DMS 273 (cell line): Measurements from ENCODE around the gene PROX1.

Source experiments
- DNase-seq: peaks from one replicate; lab custom pipeline; 2025; ENCODE audit not compliant: unreplicated experiment; lab: John Stamatoyannopoulos, UW

Gene PROX1

GRCh38 chr1:214018386-214019268 lies 30.9 kb downstream of the PROX1 start:
- no peak for DNase-seq

DNA sequence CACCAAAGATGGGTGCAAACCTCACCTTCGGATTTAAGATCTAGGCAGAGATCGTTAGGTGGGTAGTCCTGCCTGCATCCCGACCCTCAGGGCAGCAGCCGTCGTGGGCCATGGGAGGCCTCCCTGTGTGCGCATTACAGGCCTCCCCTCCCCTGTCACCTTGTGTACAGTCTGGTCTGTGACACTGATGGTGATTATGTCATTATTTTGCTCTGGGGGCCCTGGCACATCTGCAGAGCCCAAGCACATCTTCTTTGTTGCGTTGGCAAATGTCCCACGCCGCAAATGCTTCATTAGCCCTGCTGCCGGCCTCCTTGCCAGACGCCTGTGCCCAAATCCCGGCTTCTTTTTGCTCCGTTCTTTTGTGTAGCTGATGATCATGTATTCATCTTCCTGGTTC lies 31.7 kb downstream of the PROX1 start:
- no peak for DNase-seq

GRCh38 chr1:214021321-214021720 lies 33.5 kb downstream of the PROX1 start:
- no peak for DNase-seq

DNA sequence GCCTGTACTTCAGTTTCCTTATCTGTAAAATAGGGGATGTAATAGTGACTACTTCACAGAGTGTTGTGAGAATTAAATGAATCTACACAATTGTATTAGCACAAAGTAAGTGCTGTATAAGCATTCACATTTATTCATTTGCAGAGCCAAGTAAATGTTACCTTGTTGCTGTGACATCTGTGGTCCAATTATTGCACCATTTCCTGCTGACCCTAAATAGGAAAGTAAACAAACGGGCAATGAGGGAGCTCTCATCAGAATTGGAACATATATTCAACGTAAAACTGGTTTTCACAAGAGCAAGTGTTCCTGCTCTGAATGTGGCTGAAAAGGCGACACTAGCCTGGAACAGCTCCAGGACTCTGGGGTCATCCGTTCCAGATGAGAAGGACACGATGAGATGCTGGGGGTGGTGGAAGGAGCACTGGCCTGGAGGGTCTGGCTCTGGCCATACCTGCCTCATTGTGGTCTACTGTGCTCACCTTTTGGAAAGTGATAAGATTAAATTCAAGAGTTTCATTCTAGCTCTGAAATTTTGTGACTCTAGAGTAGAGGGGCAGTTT lies 34.5 kb downstream of the PROX1 start:
- DNase-seq, result no peak

DNA sequence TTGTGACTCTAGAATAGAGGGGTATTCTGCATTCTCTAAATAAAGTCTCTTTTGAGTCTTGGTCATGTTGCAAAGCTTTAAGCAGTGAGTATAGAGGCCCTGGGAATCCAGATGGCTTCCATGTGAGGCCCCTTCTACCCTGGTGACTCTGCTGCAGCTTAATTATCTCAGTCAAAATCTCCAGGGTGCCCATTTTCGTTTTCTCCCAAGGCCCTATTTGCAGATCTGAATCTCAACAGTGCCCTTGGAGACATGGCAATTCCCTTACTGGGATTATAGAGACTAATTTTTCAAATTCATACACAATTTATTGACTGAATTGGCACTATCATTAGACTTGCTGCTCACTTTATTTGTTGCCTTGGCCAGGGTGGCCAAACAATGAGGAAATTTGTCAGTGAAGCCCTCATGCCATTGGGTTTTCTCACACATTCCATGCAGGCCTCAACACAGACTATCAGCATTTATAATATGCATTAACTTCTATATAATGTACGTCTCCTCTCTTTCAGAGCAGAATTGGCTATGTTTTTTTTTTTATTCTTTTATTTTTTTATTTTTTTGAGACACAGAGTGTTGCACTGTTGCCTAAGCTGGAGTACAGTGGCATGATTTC lies 35.1 kb downstream of the PROX1 start:
- DNase-seq, result no peak

GRCh38 chr1:214026985-214027384 lies 39.2 kb downstream of the PROX1 start:
- DNase-seq, result no peak

DNA sequence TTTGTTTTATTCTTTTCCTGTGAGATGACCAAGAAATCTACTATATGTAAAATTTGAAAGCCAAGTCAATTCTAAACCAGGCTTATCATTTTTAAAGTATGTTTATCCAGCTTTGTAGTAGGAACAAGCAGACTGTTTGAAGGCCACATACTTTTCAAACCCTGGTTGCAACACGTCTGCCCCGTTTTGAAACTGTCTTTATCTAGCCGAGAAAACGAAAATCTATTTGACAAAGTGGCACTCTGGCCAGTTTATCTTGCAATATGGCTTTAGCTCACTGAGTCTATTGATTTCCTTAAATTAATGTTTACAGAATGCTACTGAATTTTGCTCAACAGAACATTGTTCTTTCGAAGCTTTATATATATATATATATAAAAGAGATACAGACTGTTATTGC lies 39.7 kb downstream of the PROX1 start:
- no peak for DNase-seq

DNA sequence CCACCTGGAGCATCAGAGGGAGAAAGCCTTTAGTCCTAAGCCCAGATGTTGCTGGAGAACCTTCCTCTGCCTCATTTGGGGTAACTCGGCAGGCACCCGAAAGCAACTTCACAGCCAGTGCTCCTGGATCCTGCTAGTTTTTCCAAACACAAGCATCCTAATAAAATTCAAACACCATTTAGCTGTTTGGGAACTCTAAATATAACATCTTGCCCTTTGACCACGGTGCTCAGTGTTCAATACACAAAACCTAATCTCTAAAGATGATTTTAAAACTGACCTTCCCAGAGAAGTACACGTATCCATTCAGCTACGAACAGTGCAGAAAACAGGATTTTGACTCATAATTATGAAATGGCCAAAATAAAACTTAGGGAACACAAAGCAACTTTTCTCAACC lies 40.3 kb downstream of the PROX1 start:
- no peak for DNase-seq

DNA sequence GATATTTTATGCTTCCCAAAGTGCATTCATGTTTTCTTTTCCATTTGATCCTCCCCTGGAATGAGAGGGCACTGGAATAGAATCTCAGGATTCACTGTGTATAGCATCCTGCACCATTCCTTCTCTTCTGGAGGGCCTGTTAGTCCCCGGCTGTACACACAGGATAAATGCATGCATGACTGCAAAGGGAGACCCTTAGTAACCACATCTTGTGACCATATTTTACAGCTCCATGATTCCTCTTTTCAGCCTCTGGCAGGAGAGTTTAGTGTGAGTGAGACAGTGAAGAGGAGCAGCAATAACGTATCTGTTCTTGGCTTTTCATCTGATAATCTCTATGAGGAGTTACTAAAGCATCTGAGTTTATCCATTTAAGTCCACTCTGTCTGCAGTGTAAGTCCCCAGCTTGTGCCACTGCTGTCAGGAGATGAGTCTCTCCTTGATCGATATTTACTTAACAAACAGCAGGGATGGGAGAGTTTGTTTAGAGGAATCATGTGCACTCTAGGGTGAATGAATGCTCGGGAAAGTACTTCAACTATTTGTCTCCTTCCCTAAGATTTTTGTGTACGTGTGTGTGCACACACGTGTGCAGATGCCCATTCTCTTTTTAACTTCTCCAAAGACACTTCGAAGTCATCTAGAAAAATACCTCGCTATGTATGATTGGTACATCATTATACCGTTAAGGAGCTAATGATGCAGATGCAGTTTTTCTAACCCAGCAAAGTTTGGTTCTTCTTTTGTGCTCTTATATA lies 41.1 kb downstream of the PROX1 start:
- no peak for DNase-seq

- no peak for DNase-seq
Measured at GRCh38 chr1:214029796-214030195, 42.0 kb downstream of the PROX1 start.

DNA sequence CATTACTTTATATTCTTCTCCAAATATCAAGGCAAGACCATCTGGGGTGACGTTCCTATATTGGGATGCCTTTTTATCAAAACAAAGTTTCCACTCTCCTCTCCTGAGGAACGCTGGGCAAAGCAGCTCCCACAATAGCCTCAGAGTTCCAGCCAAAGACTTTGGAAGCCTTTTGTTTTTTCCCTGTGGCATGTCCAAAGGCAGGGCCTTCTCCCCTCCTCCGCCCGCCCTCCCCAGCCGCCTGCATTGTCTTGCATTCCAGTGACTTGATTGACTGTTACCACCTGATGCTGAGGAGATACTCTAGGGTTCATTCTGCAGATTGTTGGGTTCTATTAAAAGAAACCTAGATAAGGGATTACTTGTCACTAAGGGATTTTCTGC lies 43.5 kb downstream of the PROX1 start:
- DNase-seq, result no peak

DNA sequence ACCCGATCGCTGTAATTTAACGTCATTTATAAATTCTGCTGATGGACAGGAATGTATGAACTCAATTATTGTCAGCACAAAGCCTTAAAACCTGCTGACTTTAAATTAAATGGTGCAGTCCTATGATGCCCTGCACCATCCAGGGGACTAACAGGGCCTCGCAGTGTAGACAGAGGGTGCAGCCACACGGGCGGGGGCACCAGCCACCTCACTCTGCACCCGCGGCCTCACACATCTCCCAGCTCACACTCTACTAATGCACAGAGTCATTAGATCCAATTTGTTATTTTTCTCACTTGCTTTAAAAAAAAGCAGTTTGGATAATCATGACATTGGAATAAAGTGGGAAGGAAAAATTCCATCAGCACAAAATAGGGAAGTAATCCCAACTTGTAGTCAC lies 49.7 kb downstream of the PROX1 start:
- no peak for DNase-seq

DNA sequence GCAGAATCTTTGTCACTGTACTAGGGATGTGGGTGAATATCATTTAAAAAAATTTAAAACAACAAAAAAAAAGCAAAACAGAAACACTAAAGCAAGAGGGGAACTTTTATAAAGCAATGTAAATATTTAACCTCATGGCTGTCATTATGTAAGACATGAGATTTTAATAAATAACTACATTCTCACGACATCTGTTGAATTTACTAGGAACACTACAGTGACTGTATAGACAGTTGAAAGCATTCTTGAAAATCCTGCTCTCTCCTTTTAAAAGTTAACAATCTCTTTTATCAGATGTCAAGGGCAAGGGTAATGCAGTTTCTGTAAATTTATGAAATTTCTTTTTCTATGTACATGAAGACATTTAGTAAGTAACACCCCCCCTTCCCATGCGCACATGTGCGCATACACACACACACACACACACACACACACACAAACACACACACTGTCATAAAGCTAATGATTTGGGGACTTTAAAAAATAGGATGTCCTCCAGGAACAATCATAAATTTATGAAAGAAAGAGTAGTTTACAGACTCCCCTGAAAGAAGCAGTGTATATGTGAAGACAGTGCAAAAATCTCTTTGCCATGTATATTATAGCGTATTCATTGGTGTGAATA lies 51.7 kb downstream of the PROX1 start:
- no peak for DNase-seq

GRCh38 chr1:214043167-214043566 lies 55.4 kb downstream of the PROX1 start:
- DNase-seq, result no peak

DNA sequence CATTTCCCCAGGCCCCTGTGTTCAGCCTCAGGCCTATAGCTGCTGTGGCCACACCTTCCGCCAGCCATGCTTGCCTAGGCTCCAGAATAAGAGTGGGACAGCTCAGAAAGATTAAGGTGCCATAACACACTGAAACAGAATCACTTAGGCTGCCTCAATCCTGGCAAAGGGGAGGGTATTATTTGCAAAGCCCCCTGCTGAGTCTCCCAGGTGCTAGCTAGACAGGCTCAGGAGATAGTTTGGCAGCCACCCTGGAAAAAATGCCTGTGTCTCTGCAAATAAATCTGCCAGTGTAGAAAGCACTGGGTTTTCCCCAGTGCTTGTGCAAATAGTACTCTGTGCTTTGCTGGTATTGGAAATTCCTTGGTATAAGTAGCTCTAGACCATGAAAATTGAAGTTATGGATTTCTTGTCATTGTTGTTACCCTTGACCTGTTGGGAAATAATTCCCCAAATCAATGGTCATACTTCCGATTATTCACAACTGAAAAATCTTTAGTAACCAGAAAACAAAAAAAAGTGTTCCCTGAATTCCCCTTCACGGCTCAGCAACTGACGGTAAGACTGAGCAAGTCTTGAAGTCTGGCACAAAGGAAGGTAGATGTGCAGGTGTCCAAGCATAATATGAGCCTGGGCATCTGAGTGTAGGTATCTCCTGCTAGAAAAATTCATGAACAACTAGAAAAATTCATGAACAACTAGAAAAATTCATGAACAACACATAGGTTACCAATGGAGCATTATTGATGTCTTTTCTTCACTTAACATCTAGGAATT lies 56.9 kb downstream of the PROX1 start:
- peak; percentile 65 for DNase-seq

GRCh38 chr1:214050513-214051401 lies 63.0 kb downstream of the PROX1 start:
- peak; percentile 22 for DNase-seq

DNA sequence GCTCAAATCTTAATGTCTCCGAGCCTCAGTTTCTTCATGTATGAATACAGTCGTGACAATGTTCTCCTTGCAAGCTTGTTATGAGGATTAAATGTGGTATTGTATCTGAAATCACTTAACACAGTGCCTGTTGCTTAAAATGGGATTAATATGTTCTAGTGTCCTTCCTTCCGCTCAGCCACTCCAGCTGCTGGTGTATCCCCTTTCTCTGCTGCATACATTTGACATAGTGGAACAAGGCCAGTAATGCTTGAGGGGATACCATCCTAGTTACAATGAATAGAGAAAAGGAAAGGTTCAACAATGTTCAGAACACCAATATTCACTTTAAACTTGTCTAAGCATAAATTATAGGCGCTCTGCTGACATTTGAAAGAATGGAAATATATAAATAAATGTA lies 64.0 kb downstream of the PROX1 start:
- no peak for DNase-seq

DNA sequence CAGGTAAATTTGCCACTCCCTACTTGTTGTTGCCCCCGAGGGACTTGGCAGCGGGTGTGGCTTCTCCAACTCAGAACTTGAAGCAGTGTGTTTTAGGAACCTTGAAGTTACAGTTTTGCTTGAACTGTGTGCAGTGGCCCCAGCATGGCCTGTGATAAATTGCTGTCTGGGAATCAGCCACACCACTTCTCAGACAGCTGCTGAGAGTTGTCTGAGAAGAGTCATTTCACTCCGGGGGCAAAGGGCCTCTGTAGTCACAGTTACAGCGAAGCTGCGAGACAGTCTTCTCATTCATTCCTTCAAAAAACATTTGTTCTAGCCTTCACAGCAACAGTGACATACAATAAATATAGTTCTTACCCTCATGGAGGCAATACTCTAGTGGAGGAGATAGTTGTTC lies 70.3 kb downstream of the PROX1 start:
- no peak for DNase-seq

- DNase-seq, result no peak
Measured at GRCh38 chr1:214066190-214066589, 78.4 kb downstream of the PROX1 start.
